Epithelial cell of esophagus (primary cell): ENCODE results near the gene GPS1.
A peak's percentile ranks its signal among the peaks of the same experiment; 100 is the strongest.

Source experiments
- DNase-seq: peaks from one replicate; pipeline ENCODE4 v3.0.0; 2010; ENCODE audit warnings: low read depth
- H3K4me3 ChIP-seq: 2 replicates; pipeline ENCODE4 v1.5.1; 2011; ENCODE audit warnings: mild to moderate bottlenecking, low read length, control low read depth
- TF ChIP-seq, protein P1 (sequence below): IDR thresholded peaks from 2 replicates; pipeline ENCODE4 v1.5.1; 2011; ENCODE audit warnings: low read depth, mild to moderate bottlenecking, low read length, control low read depth, inconsistent platforms; ENCODE audit not compliant: insufficient read depth; ENCODE audit errors: missing control alignments

Gene GPS1

GRCh38 chr17:82061047-82061925, 9.6 kb downstream of the GPS1 start:
- DNase-seq, result no peak
- H3K4me3 ChIP-seq, result no peak overlapping the region
- TF ChIP-seq, protein P1, sequence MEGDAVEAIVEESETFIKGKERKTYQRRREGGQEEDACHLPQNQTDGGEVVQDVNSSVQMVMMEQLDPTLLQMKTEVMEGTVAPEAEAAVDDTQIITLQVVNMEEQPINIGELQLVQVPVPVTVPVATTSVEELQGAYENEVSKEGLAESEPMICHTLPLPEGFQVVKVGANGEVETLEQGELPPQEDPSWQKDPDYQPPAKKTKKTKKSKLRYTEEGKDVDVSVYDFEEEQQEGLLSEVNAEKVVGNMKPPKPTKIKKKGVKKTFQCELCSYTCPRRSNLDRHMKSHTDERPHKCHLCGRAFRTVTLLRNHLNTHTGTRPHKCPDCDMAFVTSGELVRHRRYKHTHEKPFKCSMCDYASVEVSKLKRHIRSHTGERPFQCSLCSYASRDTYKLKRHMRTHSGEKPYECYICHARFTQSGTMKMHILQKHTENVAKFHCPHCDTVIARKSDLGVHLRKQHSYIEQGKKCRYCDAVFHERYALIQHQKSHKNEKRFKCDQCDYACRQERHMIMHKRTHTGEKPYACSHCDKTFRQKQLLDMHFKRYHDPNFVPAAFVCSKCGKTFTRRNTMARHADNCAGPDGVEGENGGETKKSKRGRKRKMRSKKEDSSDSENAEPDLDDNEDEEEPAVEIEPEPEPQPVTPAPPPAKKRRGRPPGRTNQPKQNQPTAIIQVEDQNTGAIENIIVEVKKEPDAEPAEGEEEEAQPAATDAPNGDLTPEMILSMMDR, result no peak

- TF ChIP-seq, protein P1, result no peak
- no peak overlapping the region for H3K4me3 ChIP-seq
- no peak for DNase-seq
Measured at GRCh38 chr17:82062076-82062983, 10.6 kb downstream of the GPS1 start.

- TF ChIP-seq, protein P1, result no peak
- no peak overlapping the region for H3K4me3 ChIP-seq
- DNase-seq, result no peak
Measured at GRCh38 chr17:82062984-82063368, 11.3 kb downstream of the GPS1 start.

GRCh38 chr17:82063424-82064415, 12.0 kb downstream of the GPS1 start:
- H3K4me3 ChIP-seq, result peak overlapping the region; percentile 83
- TF ChIP-seq, protein P1, result no peak
- DNase-seq, result no peak

DNA sequence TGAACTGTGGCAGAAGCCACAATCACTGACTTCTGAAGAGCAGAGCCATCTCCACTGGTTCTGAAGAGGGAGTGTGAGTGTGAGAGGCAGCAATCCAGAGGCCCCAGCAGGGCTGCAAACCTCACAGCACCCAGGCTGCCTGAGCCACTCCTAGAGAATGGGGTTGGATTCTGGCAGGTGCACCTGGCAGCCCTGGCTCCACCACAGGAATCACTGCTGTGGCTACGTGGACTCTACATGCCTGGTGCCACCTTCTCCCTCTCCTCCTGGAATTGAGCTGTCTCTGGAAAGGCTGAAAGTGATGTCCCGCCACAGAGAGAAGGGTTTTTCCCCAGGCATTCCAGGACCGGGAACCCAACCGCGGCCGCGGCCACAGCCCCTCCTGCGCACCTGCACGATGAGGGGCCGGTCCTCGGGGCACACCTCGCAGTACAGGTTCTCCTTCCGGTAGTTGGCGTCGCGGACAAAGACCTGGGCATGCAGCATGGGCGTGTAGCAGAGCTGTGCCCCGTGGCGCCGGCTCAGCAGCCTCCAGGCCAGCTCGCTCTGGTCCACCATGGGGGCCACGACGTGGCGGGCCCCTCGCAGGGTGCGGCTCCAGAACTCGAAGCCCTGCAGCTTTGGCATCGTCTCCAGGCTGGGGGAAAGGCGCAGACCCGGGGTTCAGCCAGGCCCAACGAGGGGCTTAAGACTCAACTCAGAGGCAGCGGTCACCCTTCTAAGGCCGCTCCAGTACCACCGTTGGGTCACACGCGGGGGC, 12.9 kb downstream of the GPS1 start:
- TF ChIP-seq, protein P1, result no peak
- H3K4me3 ChIP-seq, result peak overlapping the region; percentile 83
- peak; percentile 53 for DNase-seq
